Tongue (tissue), 2 donors: ENCODE data around the gene DRG2. TPM values are rescaled to one million over a fixed set of nuclear protein-coding genes. Genes with fewer than 3 reads are reported as not detected.

Experiments used
- DNase-seq: peaks from one replicate; pipeline ENCODE4 v3.0.0-alpha.2; 2015
- total RNA-seq: library from RNA; depleted of rRNA; stranded (reverse); fragments of >200 nt; gene quantifications from one replicate; pipeline ENCODE4 v1.2.3, GENCODE V29; 2014

DRG2 gene
- total RNA-seq, 1 donor from 2014 or later, result 23.9 TPM

GRCh38 chr17:18144855-18145254 lies 57.1 kb downstream of the DRG2 start:
- DNase-seq, result no peak

- no peak for DNase-seq
These were observed 58.1 kb downstream of the DRG2 start for GRCh38 chr17:18145811-18146210.

- no peak for DNase-seq
These were observed 58.5 kb downstream of the DRG2 start for GRCh38 chr17:18146259-18146658.

GRCh38 chr17:18146980-18147379 lies 59.2 kb downstream of the DRG2 start:
- no peak for DNase-seq

GRCh38 chr17:18148586-18148985 lies 60.8 kb downstream of the DRG2 start:
- DNase-seq, result no peak

GRCh38 chr17:18151290-18151689 lies 63.5 kb downstream of the DRG2 start:
- DNase-seq, result no peak

GRCh38 chr17:18155179-18155578 lies 67.4 kb downstream of the DRG2 start:
- no peak for DNase-seq

- no peak for DNase-seq
These were observed 68.6 kb downstream of the DRG2 start for GRCh38 chr17:18156171-18156975.

- DNase-seq, result no peak
These were observed 69.2 kb downstream of the DRG2 start for GRCh38 chr17:18156976-18157280.

Other genes with a start within 250 kb of the DRG2 start
- gene TOM1L2, start 115.5 kb upstream of the DRG2 start, total RNA-seq, result 26.8 TPM
- 0.82 TPM for gene DRC3, start 115.1 kb upstream of the DRG2 start, total RNA-seq
- 15.6 TPM for gene ATPAF2, start 48.8 kb upstream of the DRG2 start, total RNA-seq
- 7.1 TPM for gene GID4, start 48.5 kb upstream of the DRG2 start, total RNA-seq
- gene MYO15A, start 20.8 kb downstream of the DRG2 start, total RNA-seq, result 0.21 TPM
- 124 TPM for gene ALKBH5, start 95.9 kb downstream of the DRG2 start, total RNA-seq
- 26.0 TPM for gene LLGL1, start 137.7 kb downstream of the DRG2 start, total RNA-seq
- gene FLII, start 170.8 kb downstream of the DRG2 start, total RNA-seq, result 201 TPM
- gene MIEF2, start 172.7 kb downstream of the DRG2 start, total RNA-seq, result 26.6 TPM
- gene TOP3A, start 227.0 kb downstream of the DRG2 start, total RNA-seq, result 30.2 TPM
- gene SMCR8, start 227.3 kb downstream of the DRG2 start, total RNA-seq, result 12.8 TPM